Heart left ventricle (tissue), 13 donors: ENCODE measurements around the gene USP6NL.

Experiments used
- CTCF ChIP-seq, 12 donors: fragments of 200-600 bp; sonication (generic) in 4 of 12; IDR thresholded peaks; one replicate each; pipeline versions ENCODE4 v1.5.0 to v1.8.0; 2018 to 2022; ENCODE audit warnings: antibody characterized with exemption in 12 of 12, mild to moderate bottlenecking in 5 of 12
- POLR2A ChIP-seq, 2 donors: fragments of 450-650 bp; IDR thresholded peaks; one replicate each; pipeline ENCODE4 v1.6.1; 2017; ENCODE audit warnings: antibody characterized with exemption in 2 of 2, mild to moderate bottlenecking in 2 of 2, moderate library complexity in 2 of 2
- donor health status: ischemic (EF 13 %, LVEDD 7.1; RV severe dilation, severe dysfunction).
- donor health status: DM: no; HTN: yes; CAD: no.
- donor health status: DM: no; HTN: no; CAD: no.
- donor health status: ischemic (EF 25% LVEDD 6.9; RV normal size, moderate dysfunction).
- donor health status: ischemic (EF 25% LVEDD 5.7; RV mildly dilated, moderate dysfunction).
- donor health status: ischemic (EF 35%, LVEDD 5.7; RV mildly dilated, moderate dysfunction).
- donor health status: nonischemic (EF 11% LVEDD 7.7; RV severe dilation, severe dysfunction).
- donor health status: DM: yes; HTN: yes; CAD: no.
- donor health status: PGD.
- donor health status: ischemic (EF 29% LVEDD 5.4; RV normal size, mild dysfunction).
- donor health status: nonischemic (EF 23%, LVEDD 6.1; RV moderate dilation, normal function).

- TF ChIP-seq POLR2A (IDR thresholded peaks at IDR 0.05) (no peak), CTCF (IDR thresholded peaks at IDR 0.05) (no peak)
These were observed 8.4 kb downstream of the USP6NL start for GRCh38 chr10:11602919-11603523.
